Activated T-cell treated with anti-CD3 and anti-CD28 coated beads for 4 hours (primary cell): ENCODE data around the gene EZR.

ENCODE experiments used
- DNase-seq: peaks from one replicate; pipeline ENCODE4 v3.0.0-alpha.2; 2020

The EZR gene

DNA sequence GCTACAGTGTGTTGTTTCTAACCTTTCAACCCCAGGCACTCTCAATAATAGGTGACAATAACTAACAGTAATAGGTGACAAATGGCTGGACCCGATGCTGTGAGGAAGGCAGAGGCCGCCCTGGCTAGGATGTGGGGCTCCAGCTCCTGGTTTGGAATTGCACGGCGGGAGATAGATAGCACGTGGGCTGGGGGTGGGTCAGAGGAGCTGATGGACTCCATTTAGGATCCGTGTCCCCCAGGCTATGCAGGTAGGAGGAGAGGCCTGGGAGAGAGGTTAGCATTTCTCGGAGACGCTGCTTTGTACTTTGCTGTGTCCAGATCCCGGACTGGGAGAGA lies 61.4 kb downstream of the EZR start:
- DNase-seq, result no peak

DNA sequence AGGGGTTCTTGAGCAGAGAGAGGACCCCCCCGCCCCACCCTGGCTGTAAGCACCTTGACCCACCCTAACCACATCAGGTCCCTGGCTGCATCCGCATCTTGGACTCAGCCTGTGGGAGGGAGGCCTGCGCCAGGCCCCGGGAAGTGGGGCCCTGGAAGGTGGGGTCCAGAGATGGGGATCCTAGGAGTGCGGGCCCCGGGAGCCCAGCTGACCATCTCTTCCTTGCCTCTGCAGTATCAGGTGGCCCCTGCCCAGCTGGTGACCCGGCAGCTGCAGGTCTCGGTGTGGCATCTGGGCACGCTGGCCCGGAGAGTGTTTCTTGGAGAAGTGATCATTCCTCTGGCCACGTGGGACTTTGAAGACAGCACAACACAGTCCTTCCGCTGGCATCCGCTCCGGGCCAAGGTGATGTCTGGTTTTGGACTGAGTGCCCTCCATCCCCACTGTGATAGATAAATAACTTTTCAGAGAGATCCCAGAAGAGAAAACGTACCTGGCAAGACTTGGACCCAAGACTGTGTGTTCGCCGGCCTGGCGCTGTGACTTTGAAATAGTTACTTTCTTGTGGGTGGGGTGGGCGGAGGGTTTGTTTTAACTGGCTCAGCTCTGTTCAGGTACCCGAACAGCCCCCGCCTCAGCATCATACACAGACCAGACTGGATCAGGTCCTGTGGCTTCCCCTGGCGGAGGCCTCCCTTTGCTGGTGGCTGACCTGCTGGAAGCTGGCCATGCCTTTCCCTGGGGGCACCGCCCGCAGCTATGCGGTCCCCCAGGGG lies 62.0 kb downstream of the EZR start:
- DNase-seq, result no peak

DNA sequence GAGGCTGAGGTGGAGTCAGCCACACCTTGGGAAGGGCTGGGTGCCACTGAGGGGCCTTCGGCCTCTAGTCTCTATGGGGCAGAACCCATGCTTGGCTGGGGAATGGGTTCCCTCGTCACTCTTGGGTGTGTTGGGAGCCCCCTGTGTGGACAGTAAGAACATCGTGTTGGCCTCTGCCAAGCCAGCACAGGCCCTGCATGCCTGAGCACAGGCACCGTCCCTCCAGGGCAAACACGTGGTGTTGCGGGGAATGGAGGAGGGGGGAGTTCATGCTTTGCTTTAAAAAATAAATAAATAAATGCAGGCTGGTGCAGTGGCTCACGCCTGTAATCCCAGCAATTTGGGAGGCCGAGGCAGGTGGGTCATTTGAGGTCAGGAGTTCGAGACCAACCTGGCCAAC lies 63.0 kb downstream of the EZR start:
- DNase-seq, result no peak

DNA sequence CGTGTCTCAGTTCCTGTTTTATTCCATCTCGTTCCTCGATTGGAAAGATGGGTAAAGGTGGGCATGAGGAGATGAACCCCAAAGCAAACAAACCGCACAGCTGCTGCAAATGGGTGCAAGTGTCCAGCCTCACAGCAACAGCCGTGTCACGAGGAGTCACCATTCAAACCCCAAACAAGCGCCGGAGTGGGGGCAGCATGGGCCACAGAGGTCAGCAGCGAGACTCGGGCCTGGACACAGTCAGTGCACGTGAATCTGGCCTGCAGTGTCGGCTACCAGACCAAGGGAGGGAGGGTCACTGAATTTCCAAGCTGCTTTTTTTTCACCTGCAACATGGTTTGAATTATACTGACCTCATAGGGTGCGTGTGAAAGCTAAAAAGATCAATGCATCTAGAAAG lies 63.5 kb downstream of the EZR start:
- DNase-seq, result no peak

DNA sequence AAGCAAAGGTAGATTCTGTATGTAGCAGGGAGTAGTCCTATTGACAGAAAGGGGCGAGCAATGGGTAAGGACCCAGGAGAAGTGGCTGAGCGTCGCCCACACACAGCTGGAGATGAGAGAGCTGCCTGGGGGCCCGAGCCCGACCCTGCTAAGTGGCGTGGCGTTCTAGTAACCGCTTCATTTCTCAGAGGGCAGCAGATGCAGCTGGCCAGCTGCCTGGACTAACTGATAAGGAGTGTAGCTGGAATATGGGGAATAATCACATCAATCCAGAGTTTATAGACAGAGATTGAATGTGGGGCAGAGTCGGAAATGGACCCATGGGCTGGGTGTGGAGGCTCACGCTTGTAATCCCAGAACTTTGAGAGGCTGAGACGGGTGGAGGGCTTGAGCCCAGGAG lies 64.4 kb downstream of the EZR start:
- no peak for DNase-seq

DNA sequence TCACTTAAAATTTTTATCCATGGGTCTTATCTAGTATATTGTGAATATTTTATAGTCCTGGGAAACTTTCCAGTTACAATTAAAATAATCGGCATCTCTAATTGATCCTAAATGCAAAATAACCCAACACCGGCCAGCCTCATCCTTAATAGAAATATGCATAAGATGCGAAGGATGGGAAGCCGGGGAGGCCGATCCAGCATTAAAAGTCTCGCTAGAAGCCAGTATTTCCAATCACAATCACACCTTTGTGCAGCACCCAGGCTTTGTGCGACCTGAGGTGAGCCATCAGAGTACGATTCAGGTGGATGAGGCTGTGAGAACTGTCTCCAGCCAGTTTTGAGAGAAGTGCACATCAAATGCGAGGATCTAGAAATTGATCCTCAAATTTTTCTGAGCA lies 65.4 kb downstream of the EZR start:
- DNase-seq, result no peak

DNA sequence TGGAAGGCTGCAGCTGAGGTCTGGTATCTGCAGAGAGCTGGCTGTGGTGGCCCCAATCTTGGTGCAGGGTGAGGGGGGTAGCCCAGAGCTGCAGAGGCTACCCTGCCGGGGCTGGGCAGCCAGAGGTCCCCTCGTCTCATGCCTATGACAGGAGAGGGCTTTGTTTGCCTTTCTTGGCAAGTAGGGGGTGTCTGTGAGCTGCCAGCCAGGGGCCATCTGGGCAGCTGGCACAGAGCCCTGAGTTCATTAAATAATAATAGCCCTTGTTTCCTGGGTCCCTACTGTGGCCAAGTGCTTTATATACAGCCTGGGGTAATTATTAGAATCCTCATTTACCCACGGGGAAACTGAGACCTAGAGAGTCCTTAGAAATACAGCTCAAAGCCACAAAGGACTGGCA lies 66.6 kb downstream of the EZR start:
- DNase-seq, result no peak

DNA sequence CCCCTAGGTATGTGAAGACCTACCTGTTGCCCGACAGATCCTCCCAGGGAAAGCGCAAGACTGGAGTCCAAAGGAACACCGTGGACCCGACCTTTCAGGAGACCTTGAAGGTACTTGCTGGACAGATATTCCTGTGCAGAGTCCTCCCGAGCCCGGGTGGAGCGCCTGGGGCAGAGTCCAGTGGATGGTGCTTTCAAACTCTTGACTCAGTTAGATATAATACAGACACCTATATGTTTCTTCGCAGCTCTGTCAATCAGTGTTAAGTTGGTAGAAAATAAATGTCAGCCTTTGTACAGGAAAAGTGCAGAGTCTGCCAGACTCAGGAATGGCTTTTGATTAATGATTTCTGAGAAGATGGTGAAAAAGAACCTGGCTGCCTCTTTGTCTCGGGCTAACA lies 67.2 kb downstream of the EZR start:
- DNase-seq, result no peak

DNA sequence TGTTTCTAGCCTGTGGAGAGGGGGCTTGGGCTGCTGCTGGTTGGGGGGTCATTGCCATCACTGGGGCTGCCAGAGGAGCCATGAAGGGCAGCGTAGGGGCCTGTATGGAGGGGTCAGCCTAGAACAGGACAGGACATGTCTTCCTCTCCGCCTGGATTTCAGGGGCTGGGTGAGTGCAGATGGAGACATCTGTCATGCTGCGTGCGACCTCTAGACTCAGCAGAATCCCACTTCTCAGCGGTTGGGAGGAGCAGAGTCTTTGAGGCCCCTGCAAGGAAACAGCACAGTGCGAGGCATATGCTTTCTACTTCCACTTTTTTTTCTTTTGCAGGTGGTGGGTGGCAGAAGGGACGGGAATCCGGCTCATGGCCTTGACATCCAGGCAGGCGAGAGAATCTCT lies 67.9 kb downstream of the EZR start:
- DNase-seq, result no peak

DNA sequence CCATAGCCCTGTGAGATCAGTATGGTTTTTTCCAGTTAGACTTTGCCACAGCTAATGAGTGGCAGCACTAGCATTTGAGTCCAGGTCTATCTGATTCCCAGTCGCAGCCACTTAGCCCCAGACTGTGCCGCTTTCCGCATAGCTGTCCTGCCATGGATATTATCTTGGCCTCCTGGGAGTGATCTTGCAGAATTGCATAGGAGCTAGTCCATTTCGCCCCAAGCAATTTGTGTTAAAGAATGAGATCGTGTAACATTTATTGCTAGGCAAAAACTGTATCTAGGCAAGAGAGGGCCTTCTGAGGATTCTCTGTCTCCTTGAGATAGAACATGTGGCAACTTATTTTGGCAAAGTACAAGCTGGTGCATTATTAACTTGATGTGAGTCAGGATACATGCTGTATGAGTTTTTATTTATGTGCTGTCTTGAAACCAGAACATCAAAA lies 74.2 kb downstream of the EZR start:
- DNase-seq, result no peak

DNA sequence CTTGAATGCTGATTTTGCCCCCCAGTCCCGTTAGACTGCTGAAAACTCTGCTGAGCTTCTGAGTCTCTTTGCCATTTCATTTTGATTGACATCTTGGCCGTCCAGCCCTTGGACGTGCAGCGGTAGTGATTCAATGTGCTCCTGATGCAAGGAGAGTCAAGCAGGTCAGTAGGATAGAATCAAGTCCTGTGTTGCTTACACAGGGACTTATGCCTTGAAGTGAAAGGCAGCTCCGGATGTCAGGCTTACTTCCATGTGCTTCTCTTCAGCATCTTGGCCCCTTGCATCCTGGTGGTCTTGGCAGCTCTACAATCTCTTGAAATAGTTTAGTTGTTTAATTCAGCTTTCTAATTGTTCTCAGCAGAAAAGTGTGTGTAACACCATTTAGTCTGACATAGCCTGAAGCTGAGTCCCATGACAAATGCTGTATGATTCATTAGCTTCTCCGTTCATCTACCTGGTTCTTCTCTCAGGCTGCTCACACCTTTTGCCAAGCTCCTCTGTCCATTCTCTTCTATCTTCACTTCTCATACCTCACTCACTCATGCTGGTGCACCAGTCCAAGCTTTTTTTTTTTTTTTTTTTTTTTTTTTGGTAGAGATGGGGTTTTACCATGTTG lies 76.0 kb downstream of the EZR start:
- DNase-seq, result no peak

DNA sequence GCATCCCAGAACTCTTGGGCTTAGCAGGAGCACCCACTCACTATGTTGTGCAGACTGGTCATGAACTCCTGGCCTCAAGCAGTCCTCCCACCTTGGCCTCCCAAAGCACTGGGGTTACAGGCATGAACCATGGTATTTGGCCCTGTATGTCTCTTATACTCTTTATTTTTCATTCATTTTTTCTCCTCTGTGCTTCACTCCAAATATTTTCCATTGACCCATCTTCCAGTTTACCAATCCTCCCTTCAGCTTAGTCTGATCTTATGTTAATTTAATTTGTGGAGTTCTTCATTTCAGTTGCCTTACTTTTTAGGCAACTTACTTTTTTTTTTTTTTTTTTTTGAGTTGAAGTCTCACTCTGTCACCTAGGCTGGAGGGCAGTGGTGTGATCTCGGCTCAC lies 79.5 kb downstream of the EZR start:
- no peak for DNase-seq

DNA sequence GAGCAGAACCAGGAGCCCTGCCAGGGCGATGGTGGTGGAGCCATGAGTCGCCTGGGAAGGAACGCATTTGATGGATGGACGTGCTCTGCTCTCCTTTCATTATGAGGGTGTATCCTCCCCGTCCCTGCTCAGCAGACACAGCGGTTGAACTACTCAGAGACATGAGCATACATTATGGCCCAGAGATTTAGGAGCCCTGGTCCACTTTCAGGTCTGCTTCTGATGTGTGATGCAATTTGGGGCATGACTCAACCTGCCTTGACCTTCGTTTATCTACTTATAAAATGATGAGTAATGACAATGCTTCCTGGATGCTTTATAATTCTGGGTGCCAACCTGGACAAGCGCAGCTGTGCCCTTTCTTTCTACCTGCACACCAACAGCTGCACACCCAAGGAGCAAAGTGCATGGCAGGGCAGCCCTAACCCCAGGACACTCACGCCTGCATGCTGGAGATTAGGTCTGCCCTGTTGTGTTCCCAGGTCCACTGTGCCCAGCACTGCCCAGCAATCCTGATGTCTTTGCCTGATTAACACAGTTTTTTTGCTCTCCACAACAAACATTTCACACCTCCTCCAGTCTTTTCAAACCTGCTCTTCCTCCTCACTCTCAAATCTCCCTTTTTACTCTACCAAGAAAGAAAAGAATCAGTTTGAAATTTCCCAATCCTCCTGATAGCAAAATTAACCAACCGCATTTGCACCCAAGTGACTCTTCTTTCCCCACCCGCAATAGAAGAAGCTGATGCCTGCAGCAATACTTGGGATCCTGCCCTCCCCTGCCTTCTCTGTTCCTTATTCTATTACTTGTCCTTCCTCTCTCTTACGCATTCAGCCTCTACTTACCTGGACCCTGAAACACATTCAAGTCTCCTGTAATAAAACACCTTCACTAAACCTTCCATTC lies 81.2 kb downstream of the EZR start:
- no peak for DNase-seq

DNA sequence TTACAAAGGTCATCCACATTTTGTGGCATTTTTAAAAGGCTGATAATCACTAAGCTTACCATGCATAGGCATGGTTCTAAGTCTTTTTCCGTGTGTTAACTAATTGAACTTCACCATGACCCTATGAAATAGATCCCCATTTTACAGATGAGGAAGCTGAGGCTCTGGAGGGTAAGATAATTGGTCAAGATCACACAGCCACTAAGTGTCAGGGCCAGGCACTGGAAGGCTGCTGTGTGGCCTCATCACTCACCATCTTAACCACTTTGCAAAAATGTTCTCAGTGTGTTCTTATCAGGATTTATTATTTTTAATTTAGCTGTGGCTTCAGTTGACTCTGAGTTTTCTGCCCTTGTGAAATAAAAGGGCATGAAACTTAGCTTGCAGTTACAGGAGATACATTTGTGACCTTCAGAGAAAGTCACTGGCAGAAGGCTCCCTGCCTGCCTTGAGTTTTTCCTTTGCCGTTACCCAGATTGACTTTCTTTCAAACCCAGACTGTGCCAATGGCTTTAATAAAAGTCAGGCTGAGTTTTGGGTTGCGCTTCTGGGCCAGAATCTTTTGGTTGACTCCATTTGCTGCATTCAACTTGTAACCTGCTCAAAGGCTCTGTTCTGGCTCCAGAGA lies 82.0 kb downstream of the EZR start:
- DNase-seq, result no peak

DNA sequence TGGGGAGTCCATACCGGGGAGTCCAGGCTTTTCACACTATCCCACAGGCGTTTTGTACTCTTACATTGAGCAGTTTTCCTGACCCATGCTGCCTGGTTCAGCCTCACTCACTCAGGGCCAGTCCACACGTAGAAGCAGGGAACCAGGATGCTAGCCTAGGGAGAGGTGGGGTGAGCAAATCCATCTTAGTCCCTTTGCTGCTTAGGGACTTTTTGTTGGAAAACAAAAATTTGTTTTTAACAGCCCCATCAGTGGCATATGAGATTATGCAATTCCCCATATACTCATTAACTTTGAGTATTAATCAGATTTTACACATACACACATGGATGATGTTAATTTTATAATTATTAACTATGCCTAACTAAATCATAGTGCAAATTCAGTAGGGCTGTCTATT lies 84.2 kb downstream of the EZR start:
- DNase-seq, result no peak

DNA sequence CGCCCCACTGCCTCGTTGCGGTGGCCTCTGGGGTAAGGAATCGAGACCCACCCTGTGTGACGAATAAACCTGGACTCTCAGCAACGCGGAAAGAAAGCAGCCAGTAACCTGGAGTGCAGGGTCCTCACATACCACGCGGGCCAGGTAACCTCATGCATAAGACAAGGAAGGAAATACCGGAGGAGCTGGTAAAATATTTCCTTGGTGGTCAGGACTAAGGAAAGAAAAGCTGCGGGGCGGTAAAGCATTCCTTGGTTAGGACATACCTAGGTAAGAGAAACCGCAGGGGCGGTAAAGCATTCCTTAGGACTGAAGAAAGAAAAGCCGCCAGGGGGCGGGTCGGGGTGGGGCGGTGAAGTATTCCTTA lies 88.6 kb downstream of the EZR start:
- DNase-seq, result no peak

DNA sequence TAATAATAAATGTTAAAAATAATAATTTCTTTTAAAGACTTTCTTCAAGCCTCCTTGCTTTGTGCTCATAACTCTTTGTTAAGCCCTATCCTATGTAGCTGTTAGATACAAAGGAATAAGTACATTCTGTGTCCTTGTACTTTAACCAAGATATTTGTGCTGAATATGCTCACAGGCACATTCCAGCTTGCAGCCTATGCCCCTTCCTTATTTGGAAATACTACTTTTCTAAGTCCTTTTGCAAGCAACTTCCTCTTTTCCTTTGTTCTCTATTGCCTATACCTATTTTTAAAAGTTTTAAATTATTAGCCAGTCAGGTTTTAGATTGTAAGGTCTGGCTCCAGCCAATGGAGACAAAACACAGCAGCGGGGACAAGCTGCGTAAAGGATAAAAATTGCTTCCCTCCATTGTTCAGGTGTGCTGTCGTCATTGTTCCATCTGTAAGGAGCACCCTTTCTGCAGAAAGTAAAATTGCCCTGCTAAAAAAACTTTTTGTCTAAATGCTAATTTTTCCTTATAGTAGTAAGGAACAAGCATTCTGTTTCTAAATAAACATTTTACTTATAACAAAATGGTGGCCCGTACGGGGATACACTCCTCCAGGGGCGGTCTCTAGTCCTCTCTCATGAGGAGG lies 89.1 kb downstream of the EZR start:
- no peak for DNase-seq

DNA sequence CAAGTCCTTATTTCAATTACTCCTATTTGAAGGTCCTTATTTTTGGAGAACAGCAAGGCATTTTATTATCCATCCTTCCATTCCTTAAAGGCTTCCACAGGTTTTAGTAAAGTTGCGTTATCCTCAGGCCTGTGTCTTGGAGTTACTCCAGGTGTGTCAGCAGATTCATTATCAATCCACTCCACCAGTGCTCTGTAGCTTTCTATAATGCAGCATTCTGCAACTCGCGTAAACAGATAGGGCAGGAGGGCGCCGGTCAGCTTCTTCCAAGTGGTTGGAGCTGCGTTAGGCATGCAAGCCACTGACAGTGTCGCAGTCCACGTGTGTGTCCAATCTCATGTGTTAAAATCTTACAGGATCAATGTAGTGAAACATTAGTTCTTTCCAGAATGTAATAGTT lies 93.5 kb downstream of the EZR start:
- no peak for DNase-seq

DNA sequence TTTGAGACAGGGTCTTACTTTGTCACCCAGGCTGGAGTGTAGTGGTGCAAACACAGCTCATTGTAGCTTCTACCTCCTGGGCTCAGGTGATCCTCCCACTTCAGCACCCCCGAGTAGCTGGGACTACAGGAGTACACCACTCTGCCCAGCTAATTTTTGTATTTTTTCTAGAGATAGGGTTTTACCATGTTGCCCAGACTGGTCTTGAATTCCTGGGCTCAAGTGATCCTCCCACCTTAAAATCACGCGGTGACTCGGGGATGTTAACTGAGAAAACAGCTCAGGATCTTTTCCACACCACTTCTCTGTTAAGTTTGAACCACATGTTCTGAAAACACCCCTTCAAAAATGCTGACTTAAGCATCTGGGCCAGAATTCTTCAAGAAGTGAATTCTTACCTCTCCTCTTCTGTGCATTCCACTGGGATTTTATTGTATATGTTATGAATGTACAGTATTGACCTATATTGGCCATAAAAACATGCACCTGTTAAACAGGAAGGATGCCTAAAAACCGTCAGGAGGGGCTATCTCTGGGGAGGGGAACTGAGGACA lies 96.9 kb downstream of the EZR start:
- no peak for DNase-seq

DNA sequence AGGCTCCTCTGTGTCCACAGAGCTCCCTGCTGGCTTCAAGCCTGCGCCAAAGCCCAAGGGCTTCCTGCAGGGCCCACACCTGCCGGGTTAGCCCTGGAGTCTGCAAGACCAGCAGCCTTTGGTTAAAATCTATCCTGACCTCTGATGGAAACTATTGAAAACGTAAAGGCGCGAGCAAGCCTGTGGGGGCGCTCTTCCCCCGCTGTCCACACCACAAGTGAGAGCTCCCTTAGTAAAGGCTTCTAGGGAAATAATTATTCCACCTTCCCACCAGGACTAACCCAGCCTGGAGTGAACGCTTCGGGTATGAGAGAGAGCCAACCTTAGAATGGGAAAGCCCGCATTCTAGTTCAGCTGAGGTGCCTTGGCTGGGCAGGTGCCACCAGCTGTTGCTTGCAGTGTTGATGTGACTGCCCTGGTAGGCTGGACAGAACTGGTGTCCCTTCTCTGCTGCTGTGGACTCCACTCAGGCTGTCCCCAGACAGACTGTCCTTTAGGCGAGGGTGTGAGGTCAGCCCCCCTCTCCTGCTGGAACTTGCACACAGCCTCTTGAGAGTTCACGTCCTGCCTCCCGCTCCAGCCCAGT lies 100.6 kb downstream of the EZR start:
- no peak for DNase-seq

DNA sequence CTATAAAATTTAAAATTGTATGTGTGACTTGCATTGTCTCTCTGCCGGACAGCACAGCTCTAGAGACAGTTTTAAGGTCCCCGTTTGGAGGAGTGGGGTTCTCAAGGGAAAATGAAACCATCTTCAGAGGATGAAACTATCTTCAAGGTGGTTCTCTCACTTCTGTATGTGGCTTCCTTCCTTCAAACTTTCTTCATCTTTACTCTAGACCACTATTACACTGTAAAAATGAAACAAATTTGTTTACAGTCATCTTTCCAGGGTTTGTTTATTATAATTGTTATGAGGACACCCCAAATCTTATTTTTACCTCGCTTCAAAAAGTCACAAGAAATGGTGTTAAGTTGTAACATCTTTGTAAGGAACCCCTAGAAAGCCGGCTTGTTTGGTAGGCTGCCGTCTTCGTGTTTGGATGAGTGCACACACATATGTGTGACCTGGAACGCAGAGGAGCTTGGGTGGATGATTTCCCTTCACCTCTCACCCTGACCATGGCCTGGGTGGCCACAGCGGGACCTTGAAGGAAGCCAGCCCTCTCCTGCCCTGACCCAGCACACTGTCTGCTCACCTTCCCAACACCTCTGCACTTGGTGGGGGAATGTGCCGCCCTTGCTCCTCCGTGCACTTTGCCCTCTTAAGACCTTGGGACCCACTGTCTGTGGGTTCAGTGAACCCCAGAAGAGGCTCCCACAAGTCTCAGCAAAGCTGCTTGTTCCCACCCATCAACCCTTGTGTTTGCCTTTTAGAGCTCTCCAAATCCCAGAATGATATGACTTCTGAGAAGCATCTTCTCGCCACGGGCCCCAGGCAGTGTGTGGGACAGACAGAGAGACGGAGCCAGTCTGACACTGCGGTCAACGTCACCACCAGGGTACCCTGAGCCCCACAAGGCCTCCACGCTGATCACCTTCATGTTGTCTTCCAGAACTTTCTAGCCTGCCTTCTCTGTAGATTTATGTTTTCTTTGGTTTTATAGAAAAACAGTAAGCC lies 101.5 kb downstream of the EZR start:
- DNase-seq, result no peak
